Articular chondrocyte of knee joint (primary cell): ENCODE measurements around the gene GRAMD1B. TPM values are rescaled to one million over a fixed set of nuclear protein-coding genes. Genes with fewer than 3 reads are reported as not detected.

Experiments used
- small RNA-seq: library from RNA; depleted of rRNA; stranded (forward); fragments of <200 nt; gene quantifications from one replicate; pipeline ENCODE3, GENCODE V24; 2012
- total RNA-seq: library from RNA; depleted of rRNA; stranded (reverse); fragments of >200 nt; gene quantifications from 2 replicates; pipeline ENCODE4 v1.2.3, GENCODE V29; 2012

Gene GRAMD1B
- total RNA-seq, result 7.2 and 7.7 TPM in 2 replicates

GRCh38 chr11:123429913-123430720, at the start of gene GRAMD1B:
Gene GRAMD1B (plus strand): TSS chr11:123430269. CDS start chr11:123430793, 524 bp downstream.

GRCh38 chr11:123654566-123655081, 224.6 kb downstream of the GRAMD1B start, which contains the start of gene SCN3B:
Gene SCN3B (minus strand): TSS chr11:123654624. CDS start chr11:123653801, 823 bp downstream.

Small RNA genes lying within 50 kb of the gene (small RNA-seq; reads per million reads assigned to genes)
- gene MIR4493, result not detected

Other genes starting within 250 kb of the GRAMD1B start
- 380 and 507 TPM in 2 replicates for gene CLMP, start 235.0 kb upstream of the GRAMD1B start, total RNA-seq
- gene SCN3B, start 224.4 kb downstream of the GRAMD1B start, total RNA-seq, result 0.11 and 0.13 TPM in 2 replicates